ENCODE results near the gene PAPPA.

The PAPPA gene

GRCh38 chr9:116390303-116391228 is 237.0 kb downstream of the PAPPA start:
- Histone ChIP-seq H3K27ac (no peak overlapping the region), H3K27me3 (no peaks in the 10 kb centered on the region), H3K9me3 (no peaks in the 10 kb centered on the region), H3K4me1 (no peaks in the 10 kb centered on the region), H3K4me3 (no peak overlapping the region), H3K36me3 (peaks cover 0 to 34% (median 10%) of the 10 kb centered on the region in 3 donors)
- intact Hi-C loops (cut with DNase I; ENCODE audit: low total_unique reads), result no loop called here
- no peak for DNase-seq
- TF ChIP-seq, protein P1, sequence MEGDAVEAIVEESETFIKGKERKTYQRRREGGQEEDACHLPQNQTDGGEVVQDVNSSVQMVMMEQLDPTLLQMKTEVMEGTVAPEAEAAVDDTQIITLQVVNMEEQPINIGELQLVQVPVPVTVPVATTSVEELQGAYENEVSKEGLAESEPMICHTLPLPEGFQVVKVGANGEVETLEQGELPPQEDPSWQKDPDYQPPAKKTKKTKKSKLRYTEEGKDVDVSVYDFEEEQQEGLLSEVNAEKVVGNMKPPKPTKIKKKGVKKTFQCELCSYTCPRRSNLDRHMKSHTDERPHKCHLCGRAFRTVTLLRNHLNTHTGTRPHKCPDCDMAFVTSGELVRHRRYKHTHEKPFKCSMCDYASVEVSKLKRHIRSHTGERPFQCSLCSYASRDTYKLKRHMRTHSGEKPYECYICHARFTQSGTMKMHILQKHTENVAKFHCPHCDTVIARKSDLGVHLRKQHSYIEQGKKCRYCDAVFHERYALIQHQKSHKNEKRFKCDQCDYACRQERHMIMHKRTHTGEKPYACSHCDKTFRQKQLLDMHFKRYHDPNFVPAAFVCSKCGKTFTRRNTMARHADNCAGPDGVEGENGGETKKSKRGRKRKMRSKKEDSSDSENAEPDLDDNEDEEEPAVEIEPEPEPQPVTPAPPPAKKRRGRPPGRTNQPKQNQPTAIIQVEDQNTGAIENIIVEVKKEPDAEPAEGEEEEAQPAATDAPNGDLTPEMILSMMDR (IDR thresholded peaks at IDR 0.05), result no peak

GRCh38 chr9:116391306-116391900 is 237.8 kb downstream of the PAPPA start:
- no peaks in the 10 kb centered on the region for H3K4me1 ChIP-seq
- no peaks in the 10 kb centered on the region for H3K27me3 ChIP-seq
- H3K9me3 ChIP-seq, result no peaks in the 10 kb centered on the region
- intact Hi-C loops (cut with DNase I; ENCODE audit: low total_unique reads), result no loop called here
- TF ChIP-seq, protein P1 (IDR thresholded peaks at IDR 0.05), result no peak
- H3K27ac ChIP-seq, result no peak overlapping the region
- DNase-seq, result no peak
- no peak overlapping the region for H3K4me3 ChIP-seq
- peaks cover 0 to 37% (median 10%) of the 10 kb centered on the region in 3 donors for H3K36me3 ChIP-seq

- peaks cover 5 to 50% (median 12%) of the 10 kb centered on the region in 3 donors for H3K36me3 ChIP-seq
- no peaks in the 10 kb centered on the region for H3K4me1 ChIP-seq
- no peaks in the 10 kb centered on the region for H3K9me3 ChIP-seq
- no peak overlapping the region for H3K27ac ChIP-seq
- TF ChIP-seq, protein P1 (IDR thresholded peaks at IDR 0.05), result no peak
- intact Hi-C loops (cut with DNase I; ENCODE audit: low total_unique reads), result no loop called here
- no peaks in the 10 kb centered on the region for H3K27me3 ChIP-seq
- no peak overlapping the region for H3K4me3 ChIP-seq
- DNase-seq, result no peak
Observed at GRCh38 chr9:116393198-116393597, 239.6 kb downstream of the PAPPA start.

DNA sequence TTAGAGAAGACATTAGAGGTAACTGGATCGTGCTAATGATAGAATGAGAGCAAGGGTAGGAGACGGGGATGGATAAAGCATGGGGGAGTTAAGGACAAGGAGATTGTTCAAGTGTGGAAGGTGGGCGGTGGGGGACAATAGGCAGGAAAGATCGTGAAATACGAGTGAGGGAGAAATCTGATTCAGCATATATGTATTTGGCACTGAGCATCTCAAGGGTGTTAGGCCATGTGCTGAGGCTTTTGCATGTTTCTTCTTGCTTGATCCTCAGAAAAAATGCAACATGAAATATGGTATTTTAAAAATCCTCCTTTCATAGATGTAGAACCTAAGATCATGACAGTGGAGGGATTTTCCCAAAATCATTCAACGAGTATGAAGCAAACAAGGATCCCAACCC is 240.5 kb downstream of the PAPPA start:
- TF ChIP-seq, protein P1 (IDR thresholded peaks at IDR 0.05), result no peak
- H3K4me1 ChIP-seq, result no peaks in the 10 kb centered on the region
- intact Hi-C loops (cut with DNase I; ENCODE audit: low total_unique reads), result no loop called here
- H3K27me3 ChIP-seq, result no peaks in the 10 kb centered on the region
- no peaks in the 10 kb centered on the region for H3K9me3 ChIP-seq
- peaks cover 5 to 50% (median 11%) of the 10 kb centered on the region in 3 donors for H3K36me3 ChIP-seq
- no peak overlapping the region for H3K4me3 ChIP-seq
- H3K27ac ChIP-seq, result no peak overlapping the region
- DNase-seq, result no peak

DNA sequence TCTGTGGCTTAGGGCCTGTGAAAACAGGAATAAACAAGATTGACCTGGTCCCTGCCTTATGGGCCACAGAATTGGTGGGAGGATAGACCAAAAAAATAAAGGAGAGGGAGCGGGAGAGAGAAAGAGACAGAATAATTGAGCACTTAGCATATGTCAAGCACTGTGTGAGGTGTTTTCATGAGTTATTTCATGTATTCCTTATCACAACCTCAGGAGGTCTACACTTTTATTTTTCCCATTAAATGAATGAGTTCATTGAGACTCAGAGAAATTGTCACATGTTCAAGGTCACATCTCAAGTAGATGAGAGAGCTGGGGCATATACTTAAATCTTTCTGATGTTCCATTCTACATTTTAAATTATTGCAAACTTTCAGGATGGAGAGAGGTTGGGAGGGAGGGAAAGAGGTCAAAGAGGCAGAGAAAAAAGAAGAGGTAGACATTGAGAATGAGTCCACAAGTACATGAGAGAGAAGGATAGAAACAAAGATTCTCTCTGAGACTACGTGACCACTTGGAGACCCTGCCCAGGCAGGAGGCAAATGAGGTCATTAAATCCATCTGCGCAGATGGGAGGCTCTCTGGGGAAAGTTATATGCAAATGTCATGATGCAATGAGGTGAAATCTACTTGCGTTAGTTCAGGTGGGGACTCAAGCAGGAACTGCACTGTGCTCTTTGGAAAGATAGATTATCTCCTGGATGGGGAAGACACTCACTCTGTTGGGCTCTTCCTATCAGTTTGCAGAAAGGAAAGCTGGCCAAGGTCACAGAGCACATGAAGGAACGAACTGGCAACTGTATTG is 241.5 kb downstream of the PAPPA start:
- H3K4me1 ChIP-seq, result no peaks in the 10 kb centered on the region
- H3K4me3 ChIP-seq, result no peak overlapping the region
- intact Hi-C loops (cut with DNase I; ENCODE audit: low total_unique reads), result no loop called here
- H3K36me3 ChIP-seq, result peaks cover 5 to 46% (median 11%) of the 10 kb centered on the region in 3 donors
- no peak overlapping the region for H3K27ac ChIP-seq
- DNase-seq, result no peak
- TF ChIP-seq, protein P1 (IDR thresholded peaks at IDR 0.05), result no peak
- H3K9me3 ChIP-seq, result no peaks in the 10 kb centered on the region
- H3K27me3 ChIP-seq, result no peaks in the 10 kb centered on the region
